Activated naive CD4-positive, alpha-beta T cell treated with anti-CD3 and anti-CD28 coated beads, Interleukin-2, amount 10 ng/mL, durations not matched to agents 7 days and 5 days (primary cell): Measurements from ENCODE around the gene KCNH2.

Source experiments
- CTCF ChIA-PET: fragments of 350-600 bp; sonication (Branson Sonifier 250); formaldehyde crosslinking; loops from one replicate; lab custom pipeline; 2021; ENCODE audit warnings: antibody characterized with exemption; lab: Charles Lee
- DNase-seq: peaks from one replicate; pipeline ENCODE4 v3.0.0-alpha.2; 2020
- H3K27ac Mint-ChIP-seq: one replicate; pipeline ENCODE4 v1.8.0; 2021; ENCODE audit warnings: mild to moderate bottlenecking, moderate library complexity, mixed read lengths
- H3K27me3 Mint-ChIP-seq: one replicate; pipeline ENCODE4 v1.8.0; 2021; ENCODE audit warnings: mild to moderate bottlenecking, mixed read lengths
- H3K36me3 Mint-ChIP-seq: one replicate; pipeline ENCODE4 v1.8.0; 2021; ENCODE audit warnings: mixed read lengths
- H3K4me1 Mint-ChIP-seq: one replicate; pipeline ENCODE4 v1.8.0; 2021; ENCODE audit warnings: mixed read lengths
- H3K4me3 Mint-ChIP-seq: one replicate; pipeline ENCODE4 v1.8.0; 2021; ENCODE audit warnings: mild to moderate bottlenecking, moderate library complexity, mixed read lengths
- H3K9me3 Mint-ChIP-seq: one replicate; pipeline ENCODE4 v1.8.0; 2021; ENCODE audit warnings: mixed read lengths

The KCNH2 gene

GRCh38 chr7:150953061-150953997 lies 24.8 kb downstream of the KCNH2 start:
- CTCF ChIA-PET: interaction anchor here (0.7 to 1.7 kb wide), 4 partner anchors 9 to 55 kb away, joined by 3 to 5 read pairs (median 4); no protein-coding TSS in a partner anchor
- Mint-ChIP-seq H3K9me3 (no peaks in the 10 kb centered on the region), H3K27me3 (peaks cover 62% of the 10 kb centered on the region), H3K27ac (no peak overlapping the region), H3K4me1 (peaks cover 4% of the 10 kb centered on the region), H3K36me3 (no peaks in the 10 kb centered on the region), H3K4me3 (no peak overlapping the region)
- no peak for DNase-seq

GRCh38 chr7:150952331-150953050 lies 25.6 kb downstream of the KCNH2 start:
- H3K9me3 Mint-ChIP-seq: no peaks in the 10 kb centered on the region
- CTCF ChIA-PET: interaction anchor here (1.2 to 1.7 kb wide), 2 partner anchors 10 to 54 kb away, joined by 4 to 5 read pairs; no protein-coding TSS in a partner anchor
- H3K27me3 Mint-ChIP-seq: peaks cover 63% of the 10 kb centered on the region
- DNase-seq: no peak
- no peak overlapping the region for H3K4me3 Mint-ChIP-seq
- H3K36me3 Mint-ChIP-seq: no peaks in the 10 kb centered on the region
- peaks cover 4% of the 10 kb centered on the region for H3K4me1 Mint-ChIP-seq
- no peak overlapping the region for H3K27ac Mint-ChIP-seq

GRCh38 chr7:150951521-150951920 lies 26.6 kb downstream of the KCNH2 start:
- Mint-ChIP-seq H3K27ac (no peak overlapping the region), H3K4me3 (no peak overlapping the region), H3K9me3 (no peaks in the 10 kb centered on the region), H3K4me1 (peaks cover 2% of the 10 kb centered on the region), H3K27me3 (peaks cover 58% of the 10 kb centered on the region), H3K36me3 (no peaks in the 10 kb centered on the region)
- CTCF ChIA-PET: interaction anchor here (1.2 kb wide), 1 partner anchor 11 kb away, joined by 4 read pairs; no protein-coding TSS in a partner anchor
- no peak for DNase-seq

- H3K36me3 Mint-ChIP-seq: no peaks in the 10 kb centered on the region
- no peaks in the 10 kb centered on the region for H3K9me3 Mint-ChIP-seq
- CTCF ChIA-PET: interaction anchor here (1.2 kb wide), 1 partner anchor 11 kb away, joined by 4 read pairs; no protein-coding TSS in a partner anchor
- peaks cover 58% of the 10 kb centered on the region for H3K27me3 Mint-ChIP-seq
- no peak for DNase-seq
- peaks cover 2% of the 10 kb centered on the region for H3K4me1 Mint-ChIP-seq
- no peak overlapping the region for H3K4me3 Mint-ChIP-seq
- no peak overlapping the region for H3K27ac Mint-ChIP-seq
These were observed 27.0 kb downstream of the KCNH2 start for GRCh38 chr7:150951181-150951520.

GRCh38 chr7:150950496-150951180 lies 27.5 kb downstream of the KCNH2 start:
- CTCF ChIA-PET: no interaction called here
- no peak overlapping the region for H3K4me3 Mint-ChIP-seq

GRCh38 chr7:150949971-150950491 lies 28.1 kb downstream of the KCNH2 start:
- no peak overlapping the region for H3K27ac Mint-ChIP-seq
- no peak overlapping the region for H3K4me3 Mint-ChIP-seq
- DNase-seq: no peak
- no peaks in the 10 kb centered on the region for H3K36me3 Mint-ChIP-seq
- H3K4me1 Mint-ChIP-seq: peaks cover 2% of the 10 kb centered on the region
- no peaks in the 10 kb centered on the region for H3K9me3 Mint-ChIP-seq
- peaks cover 61% of the 10 kb centered on the region for H3K27me3 Mint-ChIP-seq
- CTCF ChIA-PET: no interaction called here

More at GRCh38 chr7:150950496-150951180, 27.5 kb downstream of the KCNH2 start:
- H3K27ac Mint-ChIP-seq: no peak overlapping the region
- DNase-seq: no peak
- H3K4me1 Mint-ChIP-seq: peaks cover 2% of the 10 kb centered on the region
- H3K9me3 Mint-ChIP-seq: no peaks in the 10 kb centered on the region
- H3K27me3 Mint-ChIP-seq: peaks cover 58% of the 10 kb centered on the region
- H3K36me3 Mint-ChIP-seq: no peaks in the 10 kb centered on the region

GRCh38 chr7:150949564-150949963 lies 28.6 kb downstream of the KCNH2 start:
- no peak overlapping the region for H3K4me3 Mint-ChIP-seq
- H3K27me3 Mint-ChIP-seq: peaks cover 58% of the 10 kb centered on the region
- H3K4me1 Mint-ChIP-seq: peaks cover 2% of the 10 kb centered on the region
- no peaks in the 10 kb centered on the region for H3K9me3 Mint-ChIP-seq
- no peaks in the 10 kb centered on the region for H3K36me3 Mint-ChIP-seq
- peak; percentile 5 for DNase-seq
- CTCF ChIA-PET: interaction anchor here (1.0 kb wide), 1 partner anchor 47 kb away, joined by 3 read pairs; no protein-coding TSS in a partner anchor
- no peak overlapping the region for H3K27ac Mint-ChIP-seq

- H3K27ac Mint-ChIP-seq: no peak overlapping the region
- peaks cover 57% of the 10 kb centered on the region for H3K27me3 Mint-ChIP-seq
- peak; percentile 19 for DNase-seq
These were observed 29.3 kb downstream of the KCNH2 start for GRCh38 chr7:150948791-150949251.

GRCh38 chr7:150947761-150948651 lies 30.1 kb downstream of the KCNH2 start:
- no peak overlapping the region for H3K27ac Mint-ChIP-seq
- H3K36me3 Mint-ChIP-seq: no peaks in the 10 kb centered on the region
- peak; percentile 13 for DNase-seq
- H3K27me3 Mint-ChIP-seq: peaks cover 53% of the 10 kb centered on the region
- CTCF ChIA-PET: interaction anchor here (1.5 kb wide), 1 partner anchor 12 kb away, joined by 4 read pairs; no protein-coding TSS in a partner anchor
- no peaks in the 10 kb centered on the region for H3K9me3 Mint-ChIP-seq
- H3K4me1 Mint-ChIP-seq: peaks cover 6% of the 10 kb centered on the region
- H3K4me3 Mint-ChIP-seq: no peak overlapping the region

More at GRCh38 chr7:150948791-150949251, 29.3 kb downstream of the KCNH2 start:
- no peaks in the 10 kb centered on the region for H3K9me3 Mint-ChIP-seq
- CTCF ChIA-PET: interaction anchor here (1.0 to 1.5 kb wide), 2 partner anchors 11 to 47 kb away, joined by 3 to 4 read pairs; no protein-coding TSS in a partner anchor
- H3K4me1 Mint-ChIP-seq: peaks cover 2% of the 10 kb centered on the region
- no peaks in the 10 kb centered on the region for H3K36me3 Mint-ChIP-seq
- H3K4me3 Mint-ChIP-seq: no peak overlapping the region

- Mint-ChIP-seq H3K4me3 (no peak overlapping the region), H3K4me1 (peaks cover 13% of the 10 kb centered on the region), H3K27ac (no peak overlapping the region), H3K36me3 (no peaks in the 10 kb centered on the region), H3K9me3 (no peaks in the 10 kb centered on the region), H3K27me3 (peaks cover 50% of the 10 kb centered on the region)
- CTCF ChIA-PET: interaction anchor here (1.5 kb wide), 1 partner anchor 13 kb away, joined by 4 read pairs; no protein-coding TSS in a partner anchor
- DNase-seq: peak; percentile 19
These were observed 30.8 kb downstream of the KCNH2 start for GRCh38 chr7:150947241-150947745.

- no peak overlapping the region for H3K27ac Mint-ChIP-seq
- H3K27me3 Mint-ChIP-seq: peaks cover 54% of the 10 kb centered on the region
- H3K9me3 Mint-ChIP-seq: no peaks in the 10 kb centered on the region
- DNase-seq: peak; percentile 18
- no peaks in the 10 kb centered on the region for H3K36me3 Mint-ChIP-seq
- H3K4me1 Mint-ChIP-seq: peaks cover 20% of the 10 kb centered on the region
- CTCF ChIA-PET: no interaction called here
- no peak overlapping the region for H3K4me3 Mint-ChIP-seq
These were observed 31.5 kb downstream of the KCNH2 start for GRCh38 chr7:150946421-150947240.
